ENCODE results near the gene PLEKHD1. TPM values are rescaled to one million over a fixed set of nuclear protein-coding genes. Genes with fewer than 3 reads are reported as not detected.

PLEKHD1 gene
- total RNA-seq, 1 experiment from 2014 or later, result 0.65 TPM

- intact Hi-C loops (cut with micrococcal nuclease; ENCODE audit: unreplicated experiment), result loop anchor here (5.0 kb wide), 1 partner anchor 99 kb away; no protein-coding TSS in a partner anchor
- H3K4me3 ChIP-seq, result no peak overlapping the region
- no peaks in the 10 kb centered on the region for H3K36me3 ChIP-seq (ENCODE audit: low read depth)
- no peaks in the 10 kb centered on the region for H3K9me3 ChIP-seq (ENCODE audit: insufficient read depth, low read depth)
- H3K4me2 ChIP-seq, result no peak overlapping the region
- no peak overlapping the region for H2AFZ ChIP-seq
- ChIA-PET POLR2A (ENCODE audit: unreplicated experiment) (no interaction called here), CTCF (no interaction called here)
- no peak for DNase-seq
- H4K20me1 ChIP-seq (ENCODE audit: insufficient read depth), result no peaks in the 10 kb centered on the region
- H3K27ac ChIP-seq, result no peak overlapping the region
- H3K9me2 ChIP-seq (ENCODE audit: insufficient read depth), result no peaks in the 10 kb centered on the region
- peaks cover 42% of the 10 kb centered on the region for H3K27me3 ChIP-seq (ENCODE audit: insufficient read depth, low read depth)
- H3K4me1 ChIP-seq (replicated peaks; ENCODE audit: insufficient read depth), result peaks cover 7% of the 10 kb centered on the region; the same call in 1 of the 2 replicates
- no peaks in the 10 kb centered on the region for H3K79me2 ChIP-seq (ENCODE audit: low read depth)
- TF ChIP-seq, protein P1, sequence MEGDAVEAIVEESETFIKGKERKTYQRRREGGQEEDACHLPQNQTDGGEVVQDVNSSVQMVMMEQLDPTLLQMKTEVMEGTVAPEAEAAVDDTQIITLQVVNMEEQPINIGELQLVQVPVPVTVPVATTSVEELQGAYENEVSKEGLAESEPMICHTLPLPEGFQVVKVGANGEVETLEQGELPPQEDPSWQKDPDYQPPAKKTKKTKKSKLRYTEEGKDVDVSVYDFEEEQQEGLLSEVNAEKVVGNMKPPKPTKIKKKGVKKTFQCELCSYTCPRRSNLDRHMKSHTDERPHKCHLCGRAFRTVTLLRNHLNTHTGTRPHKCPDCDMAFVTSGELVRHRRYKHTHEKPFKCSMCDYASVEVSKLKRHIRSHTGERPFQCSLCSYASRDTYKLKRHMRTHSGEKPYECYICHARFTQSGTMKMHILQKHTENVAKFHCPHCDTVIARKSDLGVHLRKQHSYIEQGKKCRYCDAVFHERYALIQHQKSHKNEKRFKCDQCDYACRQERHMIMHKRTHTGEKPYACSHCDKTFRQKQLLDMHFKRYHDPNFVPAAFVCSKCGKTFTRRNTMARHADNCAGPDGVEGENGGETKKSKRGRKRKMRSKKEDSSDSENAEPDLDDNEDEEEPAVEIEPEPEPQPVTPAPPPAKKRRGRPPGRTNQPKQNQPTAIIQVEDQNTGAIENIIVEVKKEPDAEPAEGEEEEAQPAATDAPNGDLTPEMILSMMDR (conservative IDR thresholded peaks at IDR 0.05), result no peak
- no peak for TF ChIP-seq EZH2 (IDR thresholded peaks at IDR 0.05; ENCODE audit: low read depth)
- BruUV-seq (replicated peaks), result no TSS peak
- peaks cover 6% of the 10 kb centered on the region; the same call in 1 of the 2 replicates for H3F3A ChIP-seq (ENCODE audit: insufficient read depth, low read depth)
Measured at GRCh38 chr14:69571449-69572029, 87.0 kb downstream of the PLEKHD1 start.

DNA sequence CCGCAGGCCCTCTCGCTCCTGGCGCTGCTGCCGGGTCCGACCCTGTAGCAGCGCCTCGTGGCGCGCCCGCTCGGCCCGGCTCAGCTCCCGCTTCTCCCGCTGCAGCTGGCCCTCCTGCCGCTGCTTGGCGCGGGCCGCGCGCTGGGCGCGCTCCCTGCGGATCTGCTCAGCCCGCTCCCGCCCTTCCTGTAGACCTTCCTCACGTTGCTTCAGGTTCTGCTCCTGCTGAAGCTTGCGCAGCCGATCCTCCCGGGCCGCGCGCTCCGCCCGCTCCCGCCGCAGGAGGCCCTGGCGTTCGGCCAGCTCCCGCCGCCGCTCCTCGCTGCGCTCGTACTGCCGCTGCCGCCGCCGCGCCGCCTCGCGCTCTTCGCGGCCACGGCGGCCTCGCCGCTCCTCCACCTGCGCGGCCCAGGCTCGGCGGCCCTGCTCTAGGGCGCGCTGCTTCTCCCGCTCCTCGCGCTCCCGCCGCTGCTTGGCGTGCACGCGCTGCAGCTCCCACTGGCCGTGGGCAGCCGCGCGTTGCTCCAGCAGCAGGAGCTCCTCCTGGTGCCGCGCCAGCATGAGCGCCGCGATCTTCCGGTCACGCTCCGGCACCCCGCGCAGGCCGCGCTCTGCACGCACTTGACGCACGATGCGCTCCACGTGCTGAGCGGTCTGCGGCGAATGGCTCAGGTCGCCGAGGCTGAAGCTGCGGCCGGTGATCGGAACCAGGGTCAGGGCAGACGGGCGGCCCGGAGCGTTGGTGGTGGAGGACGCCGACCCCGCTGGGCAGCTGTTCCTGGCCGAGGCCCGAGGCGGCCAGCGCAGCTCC is 87.7 kb downstream of the PLEKHD1 start:
- DNase-seq, result peak in 1 of 2 experiments; percentile 41
- H3K27ac ChIP-seq, result no peak overlapping the region
- no peak overlapping the region for H2AFZ ChIP-seq
- H3K4me1 ChIP-seq (replicated peaks; ENCODE audit: insufficient read depth), result peaks cover 8% of the 10 kb centered on the region; the same call in 1 of the 2 replicates
- POLR2A ChIA-PET (ENCODE audit: unreplicated experiment), result interaction anchor here (0.6 to 0.7 kb wide), 2 partner anchors 89 to 167 kb away, joined by 3 to 4 read pairs; no protein-coding TSS in a partner anchor
- H3K9me2 ChIP-seq (ENCODE audit: insufficient read depth), result no peaks in the 10 kb centered on the region
- no peaks in the 10 kb centered on the region for H4K20me1 ChIP-seq (ENCODE audit: insufficient read depth)
- peaks cover 6% of the 10 kb centered on the region; the same call in 1 of the 2 replicates for H3F3A ChIP-seq (ENCODE audit: insufficient read depth, low read depth)
- H3K79me2 ChIP-seq (ENCODE audit: low read depth), result no peaks in the 10 kb centered on the region
- BruUV-seq (replicated peaks), result no TSS peak
- no peak overlapping the region for H3K4me2 ChIP-seq
- intact Hi-C loops (cut with micrococcal nuclease; ENCODE audit: unreplicated experiment), result loop anchor here (5.0 kb wide), 1 partner anchor 100 kb away; no protein-coding TSS in a partner anchor
- no peaks in the 10 kb centered on the region for H3K9me3 ChIP-seq (ENCODE audit: insufficient read depth, low read depth)
- no peaks in the 10 kb centered on the region for H3K36me3 ChIP-seq (ENCODE audit: low read depth)
- CTCF ChIA-PET, result interaction anchor here (0.6 kb wide), 1 partner anchor 73 kb away, joined by 3 read pairs; no protein-coding TSS in a partner anchor
- peaks cover 35% of the 10 kb centered on the region for H3K27me3 ChIP-seq (ENCODE audit: insufficient read depth, low read depth)
- TF ChIP-seq, protein P1 (conservative IDR thresholded peaks at IDR 0.05), result no peak
- TF ChIP-seq EZH2 (IDR thresholded peaks at IDR 0.05; ENCODE audit: low read depth), result no peak
- no peak overlapping the region for H3K4me3 ChIP-seq

DNA sequence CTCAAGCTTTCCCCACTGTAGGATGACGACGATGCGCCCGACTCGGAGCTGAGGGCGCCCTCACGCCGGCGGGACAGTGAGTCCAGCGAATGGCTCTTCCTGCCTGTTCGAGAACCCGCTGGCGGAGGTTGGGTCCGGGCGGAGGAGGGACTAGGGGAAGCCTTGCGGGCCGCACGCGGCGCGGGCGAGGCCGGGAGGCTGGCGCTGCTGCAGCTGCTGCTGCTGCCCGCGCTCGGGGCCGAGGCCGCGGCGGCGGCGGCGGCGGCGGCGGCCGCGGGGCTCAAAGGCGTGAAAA is 88.3 kb downstream of the PLEKHD1 start:
- Histone ChIP-seq H3K9me2 (ENCODE audit: insufficient read depth) (no peaks in the 10 kb centered on the region), H3K27ac (no peak overlapping the region), H3K36me3 (ENCODE audit: low read depth) (no peaks in the 10 kb centered on the region), H3K4me3 (no peak overlapping the region), H3K4me2 (no peak overlapping the region), H3K79me2 (ENCODE audit: low read depth) (no peaks in the 10 kb centered on the region), H3K27me3 (ENCODE audit: insufficient read depth, low read depth) (peaks cover 29% of the 10 kb centered on the region), H3K4me1 (replicated peaks; ENCODE audit: insufficient read depth) (peaks cover 8% of the 10 kb centered on the region; the same call in 1 of the 2 replicates), H2AFZ (no peak overlapping the region), H3F3A (ENCODE audit: insufficient read depth, low read depth) (peaks cover 6% of the 10 kb centered on the region; the same call in 1 of the 2 replicates), H4K20me1 (ENCODE audit: insufficient read depth) (no peaks in the 10 kb centered on the region), H3K9me3 (ENCODE audit: insufficient read depth, low read depth) (no peaks in the 10 kb centered on the region)
- no peak for DNase-seq
- no peak for TF ChIP-seq EZH2 (IDR thresholded peaks at IDR 0.05; ENCODE audit: low read depth)
- TF ChIP-seq, protein P1 (conservative IDR thresholded peaks at IDR 0.05), result no peak
- no TSS peak for BruUV-seq (replicated peaks)
- intact Hi-C loops (cut with micrococcal nuclease; ENCODE audit: unreplicated experiment), result loop anchor here (5.0 kb wide), 1 partner anchor 100 kb away; no protein-coding TSS in a partner anchor
- ChIA-PET POLR2A (ENCODE audit: unreplicated experiment) (no interaction called here), CTCF (interaction anchor here (0.6 kb wide), 1 partner anchor 74 kb away, joined by 3 read pairs; no protein-coding TSS in a partner anchor)

Measured in PC-9 (cell line).